GM23248 (cell line): ENCODE measurements around the gene CCDC183. TPM values are rescaled to one million over a fixed set of nuclear protein-coding genes. Genes with fewer than 3 reads are reported as not detected.

Experiments used
- DNase-seq: peaks from one replicate; pipeline ENCODE4 v3.0.0-alpha.2; 2015
- H2AFZ ChIP-seq: fragments of 200-600 bp; sonication (generic); 2 replicates; pipeline ENCODE4 v1.6.1; 2016; ENCODE audit warnings: antibody characterized with exemption
- H3F3A ChIP-seq: fragments of 200-600 bp; sonication (generic); 2 replicates; pipeline ENCODE4 v1.6.1; 2016; ENCODE audit warnings: mild to moderate bottlenecking, antibody characterized with exemption, mixed run types; ENCODE audit not compliant: insufficient read depth
- H3K27ac ChIP-seq: fragments of 200-600 bp; sonication (generic); 2 replicates; pipeline ENCODE4 v1.5.1; 2016; ENCODE audit warnings: mild to moderate bottlenecking
- H3K27me3 ChIP-seq: fragments of 200-600 bp; sonication (generic); replicated peaks from 2 replicates; pipeline ENCODE4 v1.6.1; 2016; ENCODE audit warnings: mild to moderate bottlenecking; ENCODE audit not compliant: insufficient read depth
- H3K36me3 ChIP-seq: fragments of 200-600 bp; sonication (generic); 2 replicates; pipeline ENCODE4 v1.6.1; 2016; ENCODE audit warnings: low read depth, mild to moderate bottlenecking
- H3K4me1 ChIP-seq: fragments of 200-600 bp; sonication (generic); 2 replicates; pipeline ENCODE4 v1.6.1; 2016; ENCODE audit warnings: mild to moderate bottlenecking; ENCODE audit not compliant: insufficient read depth
- H3K4me2 ChIP-seq: fragments of 200-600 bp; sonication (generic); one replicate; pipeline ENCODE4 v1.6.1; 2016; ENCODE audit warnings: mild to moderate bottlenecking; ENCODE audit not compliant: unreplicated experiment
- H3K4me3 ChIP-seq: fragments of 200-600 bp; sonication (generic); 2 replicates; pipeline ENCODE4 v1.5.1; 2016; ENCODE audit warnings: mild to moderate bottlenecking
- H3K79me2 ChIP-seq: fragments of 200-600 bp; sonication (generic); 2 replicates; pipeline ENCODE4 v1.6.1; 2016; ENCODE audit warnings: mild to moderate bottlenecking; ENCODE audit not compliant: insufficient read depth
- H3K9ac ChIP-seq: fragments of 200-600 bp; sonication (generic); 2 replicates; pipeline ENCODE4 v1.6.1; 2016; ENCODE audit warnings: mild to moderate bottlenecking
- H3K9me2 ChIP-seq: fragments of 200-600 bp; sonication (generic); 2 replicates; pipeline ENCODE4 v1.6.1; 2016; ENCODE audit warnings: mixed run types, mild to moderate bottlenecking, moderate library complexity; ENCODE audit not compliant: insufficient read depth
- H3K9me3 ChIP-seq: fragments of 200-600 bp; sonication (generic); one replicate; pipeline ENCODE4 v1.6.1; 2017; ENCODE audit warnings: low read depth
- H4K20me1 ChIP-seq: fragments of 200-600 bp; sonication (generic); 2 replicates; pipeline ENCODE4 v1.6.0; 2016; ENCODE audit not compliant: insufficient read depth
- EZH2 ChIP-seq: fragments of 200-600 bp; sonication (generic); IDR thresholded peaks from 2 replicates; pipeline ENCODE4 v1.6.1; 2018; ENCODE audit warnings: antibody characterized with exemption, mild to moderate bottlenecking; ENCODE audit not compliant: insufficient read depth, poor library complexity, severe bottlenecking
- EZH2phosphoT487 ChIP-seq: fragments of 200-600 bp; sonication (generic); IDR thresholded peaks from 2 replicates; pipeline ENCODE4 v1.6.1; 2018; ENCODE audit warnings: antibody characterized with exemption, moderate library complexity, mild to moderate bottlenecking, low read depth; ENCODE audit not compliant: insufficient read depth
- WGBS, 2 experiments: methylation state at CpG; one replicate each; pipeline ENCODE4 v1.1.6; 2015 to 2017; ENCODE audit warnings: low lambda C conversion rate in 2 of 2, low coverage in 1 of 2; ENCODE audit errors: missing lambda C conversion rate in 2 of 2; 5-methylcytosine and 5-hydroxymethylcytosine counted together
- in situ Hi-C: fragments of 300-500 bp; cut with MboI; formaldehyde crosslinking; loops from 2 replicates; pipeline ENCODE4 v1.15.0; 2020
- polyA plus RNA-seq: library from polyadenylated mRNA; unstranded; fragments of >200 nt; fragmentation: Nextera tagmentation; extraction: Ambion mirVana; gene quantifications from 2 replicates; pipeline ENCODE4 v1.2.1, GENCODE V29; 2016
- total RNA-seq: library from RNA; depleted of rRNA; stranded (reverse); fragments of >200 nt; shearing (Covaris generic); gene quantifications from 2 replicates; pipeline ENCODE4 v1.2.3, GENCODE V29; 2014

CCDC183 gene
- total and polyA plus RNA-seq, 2 experiments from 2014 or later = 0.76 to 1.5 TPM

DNA sequence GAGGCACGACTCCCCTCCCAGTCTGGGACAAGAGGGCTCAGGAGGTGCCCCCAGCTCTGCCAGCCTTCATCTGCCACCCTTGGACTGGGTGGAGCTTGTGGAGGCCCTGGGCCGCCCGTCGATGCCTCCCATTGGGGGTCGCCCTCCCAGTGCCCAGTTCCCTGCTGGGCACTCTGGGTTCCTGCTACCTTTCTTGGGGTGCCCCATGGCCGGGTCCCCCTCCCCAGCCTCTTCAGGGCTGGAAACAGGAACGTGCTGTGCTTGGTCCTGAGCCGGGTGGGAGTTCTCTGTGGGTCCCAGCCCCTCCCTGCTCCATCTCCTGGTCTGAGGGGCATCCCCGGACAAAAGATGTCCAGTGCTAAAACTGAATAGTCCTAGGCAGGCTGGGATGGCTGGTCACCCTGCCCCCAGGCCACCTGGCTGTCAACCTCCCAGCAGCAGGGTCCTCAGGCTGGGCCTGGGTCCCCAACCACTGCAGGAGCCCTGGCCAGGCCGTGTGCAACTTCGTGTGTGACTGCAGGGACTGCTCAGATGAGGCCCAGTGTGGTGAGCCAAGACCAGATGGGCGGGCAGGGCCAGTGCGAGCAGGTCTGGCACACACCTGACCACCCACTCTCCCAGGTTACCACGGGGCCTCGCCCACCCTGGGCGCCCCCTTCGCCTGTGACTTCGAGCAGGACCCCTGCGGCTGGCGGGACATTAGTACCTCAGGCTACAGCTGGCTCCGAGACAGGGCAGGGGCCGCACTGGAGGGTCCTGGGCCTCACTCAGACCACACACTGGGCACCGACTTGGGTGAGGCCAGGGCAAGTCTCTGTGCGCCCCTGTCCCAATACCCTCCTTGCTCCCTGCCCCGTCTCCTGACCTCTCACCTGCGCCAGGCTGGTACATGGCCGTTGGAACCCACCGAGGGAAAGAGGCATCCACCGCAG, 56.8 kb downstream of the CCDC183 start:
- no peaks in the 10 kb centered on the region for H3K9me3 ChIP-seq
- H3K4me1 ChIP-seq = no peaks in the 10 kb centered on the region
- no peak overlapping the region for H3K27ac ChIP-seq
- no peaks in the 10 kb centered on the region for H3K36me3 ChIP-seq
- 81 to 84% methylated on average over 24 to 28 of the region's 29 CpGs for WGBS, 2 experiments
- H3K79me2 ChIP-seq = peaks cover 7% of the 10 kb centered on the region; the same call in 1 of the 2 replicates
- H3K9ac ChIP-seq = no peak overlapping the region
- H3K27me3 ChIP-seq = no peaks in the 10 kb centered on the region
- H4K20me1 ChIP-seq = no peaks in the 10 kb centered on the region
- no peak overlapping the region for H3K4me3 ChIP-seq
- H2AFZ ChIP-seq = no peak overlapping the region
- no peaks in the 10 kb centered on the region for H3F3A ChIP-seq
- in situ Hi-C loops = no loop called here
- no peaks in the 10 kb centered on the region for H3K9me2 ChIP-seq
- DNase-seq = no peak
- TF ChIP-seq EZH2phosphoT487 (no peak), EZH2 (no peak)
- no peak overlapping the region for H3K4me2 ChIP-seq

DNA sequence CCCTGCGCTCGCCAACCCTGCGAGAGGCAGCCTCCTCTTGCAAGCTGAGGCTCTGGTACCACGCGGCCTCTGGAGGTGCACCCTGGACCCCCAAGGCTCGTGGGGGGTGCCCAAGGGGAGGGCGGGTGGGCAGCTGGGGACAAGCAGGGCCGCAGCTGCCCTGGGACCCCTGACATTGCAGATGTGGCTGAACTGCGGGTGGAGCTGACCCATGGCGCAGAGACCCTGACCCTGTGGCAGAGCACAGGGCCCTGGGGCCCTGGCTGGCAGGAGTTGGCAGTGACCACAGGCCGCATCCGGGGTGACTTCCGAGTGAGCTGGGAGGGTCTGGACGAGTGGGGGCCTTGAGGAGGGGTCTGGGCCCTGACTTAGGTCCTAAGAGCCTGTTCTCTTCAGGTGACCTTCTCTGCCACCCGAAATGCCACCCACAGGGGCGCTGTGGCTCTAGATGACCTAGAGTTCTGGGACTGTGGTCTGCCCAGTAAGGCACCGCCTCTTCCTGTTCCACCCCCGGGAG, 57.5 kb downstream of the CCDC183 start:
- H3K27me3 ChIP-seq = no peaks in the 10 kb centered on the region
- H3K4me3 ChIP-seq = no peak overlapping the region
- H2AFZ ChIP-seq = no peak overlapping the region
- H3K4me2 ChIP-seq = no peak overlapping the region
- H3K9ac ChIP-seq = no peak overlapping the region
- no peaks in the 10 kb centered on the region for H4K20me1 ChIP-seq
- in situ Hi-C loops = no loop called here
- H3K9me3 ChIP-seq = no peaks in the 10 kb centered on the region
- H3F3A ChIP-seq = no peaks in the 10 kb centered on the region
- TF ChIP-seq EZH2phosphoT487 = no peak
- TF ChIP-seq EZH2 = no peak
- peaks cover 7% of the 10 kb centered on the region; the same call in 1 of the 2 replicates for H3K79me2 ChIP-seq
- no peak overlapping the region for H3K27ac ChIP-seq
- no peaks in the 10 kb centered on the region for H3K4me1 ChIP-seq
- H3K9me2 ChIP-seq = no peaks in the 10 kb centered on the region
- no peaks in the 10 kb centered on the region for H3K36me3 ChIP-seq
- WGBS, 2 experiments = 77 to 85% methylated on average over 6 to 18 of the region's 18 CpGs
- DNase-seq = no peak

GRCh38 chr9:136854113-136854841, 58.1 kb downstream of the CCDC183 start:
- H3K27me3 ChIP-seq = no peaks in the 10 kb centered on the region
- in situ Hi-C loops = no loop called here
- no peaks in the 10 kb centered on the region for H3K4me1 ChIP-seq
- H3K9ac ChIP-seq = no peak overlapping the region
- TF ChIP-seq EZH2phosphoT487 (no peak), EZH2 (no peak)
- peaks cover 7% of the 10 kb centered on the region; the same call in 1 of the 2 replicates for H3K79me2 ChIP-seq
- no peak overlapping the region for H3K4me2 ChIP-seq
- H4K20me1 ChIP-seq = no peaks in the 10 kb centered on the region
- no peaks in the 10 kb centered on the region for H3K36me3 ChIP-seq
- no peaks in the 10 kb centered on the region for H3F3A ChIP-seq
- H3K9me3 ChIP-seq = no peaks in the 10 kb centered on the region
- no peak overlapping the region for H3K27ac ChIP-seq
- H3K4me3 ChIP-seq = no peak overlapping the region
- no peaks in the 10 kb centered on the region for H3K9me2 ChIP-seq
- DNase-seq = no peak
- no peak overlapping the region for H2AFZ ChIP-seq
- WGBS, 2 experiments = 68 to 74% methylated on average over 26 to 27 of the region's 30 CpGs

- H3K9ac ChIP-seq = no peak overlapping the region
- no peaks in the 10 kb centered on the region for H3K27me3 ChIP-seq
- no peaks in the 10 kb centered on the region for H3K9me3 ChIP-seq
- 76 to 78% methylated on average over 22 to 23 of the region's 23 CpGs for WGBS, 2 experiments
- TF ChIP-seq EZH2phosphoT487 = no peak
- TF ChIP-seq EZH2 = no peak
- no peaks in the 10 kb centered on the region for H4K20me1 ChIP-seq
- no peak overlapping the region for H3K4me2 ChIP-seq
- in situ Hi-C loops = no loop called here
- no peak for DNase-seq
- H3K9me2 ChIP-seq = no peaks in the 10 kb centered on the region
- no peaks in the 10 kb centered on the region for H3K4me1 ChIP-seq
- no peak overlapping the region for H2AFZ ChIP-seq
- H3K27ac ChIP-seq = no peak overlapping the region
- H3K36me3 ChIP-seq = no peaks in the 10 kb centered on the region
- H3K4me3 ChIP-seq = no peak overlapping the region
- no peaks in the 10 kb centered on the region for H3F3A ChIP-seq
- H3K79me2 ChIP-seq = peaks cover 5% of the 10 kb centered on the region; the same call in 1 of the 2 replicates
Measured at GRCh38 chr9:136854842-136855460, 58.8 kb downstream of the CCDC183 start.
